Natural killer cell (primary cell): ENCODE data around the gene SHROOM3. TPM values are rescaled to one million over a fixed set of nuclear protein-coding genes. Genes with fewer than 3 reads are reported as not detected.

Source experiments
- ATAC-seq, 3 donors: fragments of 150-1000 bp in 2 of 3; fragments of 200-7000 bp in 1 of 3; cut with Tn5 transposase; 1 replicate in 1 of 3; 2 replicates in 2 of 3; pipeline ENCODE4 v1.10.0; 2021; ENCODE audit warnings: mild to moderate bottlenecking in 2 of 3, moderate library complexity in 2 of 3
- DNase-seq, 2 donors: peaks; one replicate each; pipeline versions ENCODE4 v3.0.0 to v3.0.0-alpha.2; 2013 to 2021; ENCODE audit warnings: mixed read lengths in 1 of 2
- H3K27ac ChIP-seq: one replicate; pipeline ENCODE4 v1.5.1; 2013; ENCODE audit warnings: mild to moderate bottlenecking, low read length
- H3K27me3 ChIP-seq: one replicate; pipeline ENCODE4 v1.6.1; 2013; ENCODE audit warnings: low read length; ENCODE audit not compliant: control insufficient read depth, insufficient read depth
- H3K36me3 ChIP-seq: one replicate; pipeline ENCODE4 v1.6.1; 2013; ENCODE audit warnings: low read length; ENCODE audit not compliant: control insufficient read depth, insufficient read depth
- H3K4me1 ChIP-seq: one replicate; pipeline ENCODE4 v1.6.1; 2013; ENCODE audit warnings: low read length; ENCODE audit not compliant: control insufficient read depth, insufficient read depth
- H3K4me3 ChIP-seq: one replicate; pipeline ENCODE4 v1.5.1; 2013; ENCODE audit warnings: low read length
- H3K9me3 ChIP-seq: one replicate; pipeline ENCODE4 v1.6.1; 2013; ENCODE audit warnings: low read length; ENCODE audit not compliant: control insufficient read depth, insufficient read depth
- H3K27ac Mint-ChIP-seq, 2 donors: one replicate each; pipeline ENCODE4 v1.8.0; 2022; ENCODE audit warnings: mild to moderate bottlenecking in 2 of 2, mixed read lengths in 2 of 2, moderate library complexity in 1 of 2
- H3K27me3 Mint-ChIP-seq, 2 donors: one replicate each; pipeline ENCODE4 v1.8.0; 2022; ENCODE audit warnings: low read depth in 2 of 2, mixed read lengths in 2 of 2
- H3K36me3 Mint-ChIP-seq: one replicate; pipeline ENCODE4 v1.8.0; 2022; ENCODE audit warnings: mixed read lengths
- H3K4me1 Mint-ChIP-seq, 2 donors: one replicate each; pipeline ENCODE4 v1.8.0; 2022; ENCODE audit warnings: mixed read lengths in 2 of 2
- H3K4me3 Mint-ChIP-seq: one replicate; pipeline ENCODE4 v1.8.0; 2022; ENCODE audit warnings: mild to moderate bottlenecking, moderate library complexity, mixed read lengths
- H3K9me3 Mint-ChIP-seq, 2 donors: one replicate each; pipeline ENCODE4 v1.8.0; 2022; ENCODE audit warnings: mixed read lengths in 2 of 2
- WGBS: methylation state at CpG from one replicate; pipeline ENCODE4 v1.1.7; 2013; ENCODE audit warnings: missing lambda C conversion rate; ENCODE audit not compliant: insufficient coverage; 5-methylcytosine and 5-hydroxymethylcytosine counted together
- intact Hi-C: fragments of 100-400 bp; cut with micrococcal nuclease; formaldehyde crosslinking; loops from one replicate; pipeline ENCODE4 v1.14.2; 2022
- total RNA-seq, 4 donors: library from RNA; stranded (reverse); fragments of 120-200 nt in 1 of 4; gene quantifications; one replicate each; pipeline versions ENCODE4 v1.2.3 to v1.2.4, GENCODE V29; 2013 to 2022
- TF ChIP-seq, protein P1 (sequence below): fragments of 200-600 bp; IDR thresholded peaks from one replicate; pipeline ENCODE4 v1.8.0; 2022; ENCODE audit warnings: antibody characterized with exemption

SHROOM3 gene
- total RNA-seq, 3 donors from 2014 or later (not counting 1 experiment from before 2014, with no cell fraction given), result 0.63 TPM; not detected in 2

- TF ChIP-seq, protein P1, sequence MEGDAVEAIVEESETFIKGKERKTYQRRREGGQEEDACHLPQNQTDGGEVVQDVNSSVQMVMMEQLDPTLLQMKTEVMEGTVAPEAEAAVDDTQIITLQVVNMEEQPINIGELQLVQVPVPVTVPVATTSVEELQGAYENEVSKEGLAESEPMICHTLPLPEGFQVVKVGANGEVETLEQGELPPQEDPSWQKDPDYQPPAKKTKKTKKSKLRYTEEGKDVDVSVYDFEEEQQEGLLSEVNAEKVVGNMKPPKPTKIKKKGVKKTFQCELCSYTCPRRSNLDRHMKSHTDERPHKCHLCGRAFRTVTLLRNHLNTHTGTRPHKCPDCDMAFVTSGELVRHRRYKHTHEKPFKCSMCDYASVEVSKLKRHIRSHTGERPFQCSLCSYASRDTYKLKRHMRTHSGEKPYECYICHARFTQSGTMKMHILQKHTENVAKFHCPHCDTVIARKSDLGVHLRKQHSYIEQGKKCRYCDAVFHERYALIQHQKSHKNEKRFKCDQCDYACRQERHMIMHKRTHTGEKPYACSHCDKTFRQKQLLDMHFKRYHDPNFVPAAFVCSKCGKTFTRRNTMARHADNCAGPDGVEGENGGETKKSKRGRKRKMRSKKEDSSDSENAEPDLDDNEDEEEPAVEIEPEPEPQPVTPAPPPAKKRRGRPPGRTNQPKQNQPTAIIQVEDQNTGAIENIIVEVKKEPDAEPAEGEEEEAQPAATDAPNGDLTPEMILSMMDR, result no peak
- H3K4me1 ChIP-seq, result no peaks in the 10 kb centered on the region
- no CpG with 5 or more reads among the region's 1 CpG for WGBS
- no peak overlapping the region for H3K27ac Mint-ChIP-seq
- H3K36me3 Mint-ChIP-seq, result no peaks in the 10 kb centered on the region
- H3K27me3 Mint-ChIP-seq, result peaks cover 0 to 6% of the 10 kb centered on the region in 2 donors
- no peak overlapping the region for H3K27ac ChIP-seq
- no peaks in the 10 kb centered on the region for H3K9me3 ChIP-seq
- no peak for ATAC-seq
- H3K4me3 Mint-ChIP-seq, result no peak overlapping the region
- no peaks in the 10 kb centered on the region for H3K27me3 ChIP-seq
- H3K4me1 Mint-ChIP-seq, result no peaks in the 10 kb centered on the region
- no peak overlapping the region for H3K4me3 ChIP-seq
- H3K36me3 ChIP-seq, result no peaks in the 10 kb centered on the region
- H3K9me3 Mint-ChIP-seq, result no peaks in the 10 kb centered on the region
- intact Hi-C loops, result no loop called here
- DNase-seq, result no peak
These were observed 67.9 kb downstream of the SHROOM3 start for GRCh38 chr4:76502886-76503285.

DNA sequence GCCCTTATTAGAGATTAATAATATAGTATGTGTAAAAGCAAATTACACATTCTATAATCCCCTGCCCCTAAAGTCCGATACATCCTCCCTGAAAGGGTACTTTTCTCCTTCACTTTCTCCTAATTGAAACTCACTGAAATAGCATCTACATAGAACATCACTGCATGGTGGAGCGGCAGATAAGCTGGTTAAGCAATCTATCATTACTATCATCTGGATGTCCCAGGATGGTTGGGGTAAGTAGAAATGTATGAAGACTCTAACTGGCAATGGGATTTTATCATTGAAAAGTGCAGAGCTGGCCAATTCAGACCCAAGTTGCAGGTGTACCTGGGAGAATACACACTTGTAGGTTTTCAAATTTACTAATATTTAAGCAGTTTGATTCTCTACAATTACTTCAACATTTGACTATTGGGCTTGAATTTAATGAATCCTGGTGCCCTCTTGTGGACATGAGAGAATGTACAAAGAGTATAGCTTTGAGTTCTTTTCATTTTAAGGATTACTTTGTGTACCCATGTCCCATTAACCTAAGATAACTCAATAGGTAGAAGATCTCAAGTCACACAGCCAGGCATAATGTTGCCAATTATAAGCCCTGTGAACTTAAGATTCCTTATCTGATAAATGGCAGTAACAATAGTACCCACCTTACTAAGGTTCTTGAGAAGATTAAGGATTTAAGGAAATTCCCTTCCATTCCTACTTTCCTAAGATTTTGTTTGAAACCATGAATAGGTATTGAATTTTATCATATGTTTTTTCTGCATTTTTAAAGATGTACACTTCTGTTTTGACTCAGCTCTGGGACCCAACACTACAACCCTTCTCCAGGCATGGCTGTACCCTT, 69.8 kb downstream of the SHROOM3 start:
- H3K4me1 ChIP-seq, result no peaks in the 10 kb centered on the region
- H3K27ac ChIP-seq, result no peak overlapping the region
- H3K9me3 ChIP-seq, result no peaks in the 10 kb centered on the region
- TF ChIP-seq, protein P1, result peak; percentile 76
- Mint-ChIP-seq H3K27ac (no peak overlapping the region), H3K4me1 (no peaks in the 10 kb centered on the region), H3K4me3 (no peak overlapping the region), H3K36me3 (no peaks in the 10 kb centered on the region), H3K27me3 (peaks cover 0 to 6% of the 10 kb centered on the region in 2 donors), H3K9me3 (no peaks in the 10 kb centered on the region)
- no peak overlapping the region for H3K4me3 ChIP-seq
- DNase-seq, result peak in 1 of 2 donors; percentile 61
- WGBS, result 83% methylated on average over 2 of the region's 2 CpGs
- H3K27me3 ChIP-seq, result no peaks in the 10 kb centered on the region
- no peaks in the 10 kb centered on the region for H3K36me3 ChIP-seq
- peak; percentile 53 to 65 (median 55) for ATAC-seq
- intact Hi-C loops, result loop anchor here (1.0 kb wide), 2 partner anchors 75 to 325 kb away; no protein-coding TSS in a partner anchor

DNA sequence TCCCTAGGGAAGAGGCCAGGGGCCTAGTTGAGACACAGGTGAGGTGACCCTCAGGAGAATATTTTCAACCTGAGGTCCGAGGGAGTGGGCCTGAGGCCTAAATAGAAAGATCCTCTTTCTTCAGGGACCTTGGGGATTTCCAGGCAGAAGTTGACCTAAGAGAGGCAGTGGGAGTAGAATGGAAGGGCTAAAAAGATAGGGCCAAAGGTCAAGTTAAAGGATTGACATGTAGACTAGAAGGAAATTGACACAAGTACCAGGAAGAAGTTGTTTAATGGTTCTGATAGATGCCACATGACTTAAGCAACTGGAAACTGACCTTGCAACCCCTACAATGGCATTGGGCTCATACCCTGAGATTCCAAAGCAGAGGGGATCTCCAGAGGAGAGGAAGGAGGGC, 76.9 kb downstream of the SHROOM3 start:
- H3K27me3 ChIP-seq, result no peaks in the 10 kb centered on the region
- no peaks in the 10 kb centered on the region for H3K4me1 Mint-ChIP-seq
- no peak overlapping the region for H3K27ac ChIP-seq
- no peaks in the 10 kb centered on the region for H3K36me3 ChIP-seq
- no peaks in the 10 kb centered on the region for H3K4me1 ChIP-seq
- H3K27me3 Mint-ChIP-seq, result peaks cover 0 to 2% of the 10 kb centered on the region in 2 donors
- no peak overlapping the region for H3K27ac Mint-ChIP-seq
- H3K36me3 Mint-ChIP-seq, result peaks cover 8% of the 10 kb centered on the region
- TF ChIP-seq, protein P1, result no peak
- H3K4me3 ChIP-seq, result no peak overlapping the region
- WGBS, result 90% methylated on average over 1 of the region's 1 CpG
- ATAC-seq (no peak), DNase-seq (no peak)
- H3K9me3 ChIP-seq, result no peaks in the 10 kb centered on the region
- H3K4me3 Mint-ChIP-seq, result no peak overlapping the region
- no peaks in the 10 kb centered on the region for H3K9me3 Mint-ChIP-seq
- intact Hi-C loops, result no loop called here
